ENCODE data around the gene HCN4. TPM values are rescaled to one million over a fixed set of nuclear protein-coding genes. Genes with fewer than 3 reads are reported as not detected.

HCN4 gene
- total RNA-seq, 1 donor from 2014 or later: not detected

GRCh38 chr15:73366766-73367623 is 1.8 kb downstream of the HCN4 start:
- H3K4me1 Mint-ChIP-seq (ENCODE audit: unreplicated experiment): peaks cover 4% of the 10 kb centered on the region
- no peaks in the 10 kb centered on the region for H3K36me3 Mint-ChIP-seq (ENCODE audit: unreplicated experiment)
- H3K27ac Mint-ChIP-seq (ENCODE audit: unreplicated experiment): no peak overlapping the region

GRCh38 chr15:73364070-73364469 is 4.7 kb downstream of the HCN4 start:
- Mint-ChIP-seq H3K27ac (ENCODE audit: unreplicated experiment) (no peak overlapping the region), H3K9me3 (ENCODE audit: unreplicated experiment) (no peaks in the 10 kb centered on the region), H3K36me3 (ENCODE audit: unreplicated experiment) (no peaks in the 10 kb centered on the region), H3K4me3 (ENCODE audit: unreplicated experiment) (no peak overlapping the region), H3K27me3 (ENCODE audit: unreplicated experiment) (peaks cover 57% of the 10 kb centered on the region), H3K4me1 (ENCODE audit: unreplicated experiment) (peaks cover 3% of the 10 kb centered on the region)
- no peak for DNase-seq (ENCODE audit: extremely low spot score, unreplicated experiment)
- TF ChIP-seq CTCF (IDR thresholded peaks at IDR 0.05): no peak

More at GRCh38 chr15:73366766-73367623, 1.8 kb downstream of the HCN4 start:
- DNase-seq (ENCODE audit: extremely low spot score, unreplicated experiment): no peak
- Mint-ChIP-seq H3K27me3 (ENCODE audit: unreplicated experiment) (peaks cover 67% of the 10 kb centered on the region), H3K4me3 (ENCODE audit: unreplicated experiment) (peak overlapping the region; percentile 40), H3K9me3 (ENCODE audit: unreplicated experiment) (no peaks in the 10 kb centered on the region)
- no peak for TF ChIP-seq CTCF (IDR thresholded peaks at IDR 0.05)

GRCh38 chr15:73362900-73363299 is 5.9 kb downstream of the HCN4 start:
- H3K36me3 Mint-ChIP-seq (ENCODE audit: unreplicated experiment): no peaks in the 10 kb centered on the region
- no peak overlapping the region for H3K27ac Mint-ChIP-seq (ENCODE audit: unreplicated experiment)
- DNase-seq (ENCODE audit: extremely low spot score, unreplicated experiment): no peak
- peaks cover 56% of the 10 kb centered on the region for H3K27me3 Mint-ChIP-seq (ENCODE audit: unreplicated experiment)
- TF ChIP-seq CTCF (IDR thresholded peaks at IDR 0.05): no peak
- H3K9me3 Mint-ChIP-seq (ENCODE audit: unreplicated experiment): no peaks in the 10 kb centered on the region
- H3K4me3 Mint-ChIP-seq (ENCODE audit: unreplicated experiment): no peak overlapping the region
- H3K4me1 Mint-ChIP-seq (ENCODE audit: unreplicated experiment): peaks cover 2% of the 10 kb centered on the region

DNA sequence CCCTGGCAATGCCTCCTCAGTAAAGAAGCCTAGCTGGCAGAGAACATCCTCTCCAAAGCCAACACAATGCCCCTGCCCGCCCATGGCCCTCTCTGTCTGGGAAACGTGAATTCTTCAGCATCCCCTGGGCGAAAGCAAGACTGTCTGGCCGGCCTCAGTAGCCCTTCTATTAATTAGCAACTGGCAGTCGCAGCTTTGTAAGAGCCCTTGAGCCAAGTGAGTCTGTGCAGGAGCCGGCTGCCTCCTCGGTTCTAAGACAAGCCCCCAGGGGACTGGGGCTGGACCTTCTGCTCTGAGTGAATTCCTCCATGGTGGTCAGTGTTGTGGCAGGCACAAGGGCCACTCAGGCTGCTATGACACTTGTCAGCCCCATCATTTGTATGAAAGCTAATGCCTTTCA is 7.4 kb downstream of the HCN4 start:
- no peak for DNase-seq (ENCODE audit: extremely low spot score, unreplicated experiment)
- Mint-ChIP-seq H3K27ac (ENCODE audit: unreplicated experiment) (no peak overlapping the region), H3K36me3 (ENCODE audit: unreplicated experiment) (no peaks in the 10 kb centered on the region), H3K4me3 (ENCODE audit: unreplicated experiment) (no peak overlapping the region), H3K9me3 (ENCODE audit: unreplicated experiment) (no peaks in the 10 kb centered on the region), H3K4me1 (ENCODE audit: unreplicated experiment) (no peaks in the 10 kb centered on the region), H3K27me3 (ENCODE audit: unreplicated experiment) (peaks cover 58% of the 10 kb centered on the region)
- no peak for TF ChIP-seq CTCF (IDR thresholded peaks at IDR 0.05)

- Mint-ChIP-seq H3K27ac (ENCODE audit: unreplicated experiment) (no peak overlapping the region), H3K4me3 (ENCODE audit: unreplicated experiment) (no peak overlapping the region), H3K36me3 (ENCODE audit: unreplicated experiment) (no peaks in the 10 kb centered on the region), H3K9me3 (ENCODE audit: unreplicated experiment) (no peaks in the 10 kb centered on the region), H3K4me1 (ENCODE audit: unreplicated experiment) (no peaks in the 10 kb centered on the region), H3K27me3 (ENCODE audit: unreplicated experiment) (peaks cover 49% of the 10 kb centered on the region)
- DNase-seq (ENCODE audit: extremely low spot score, unreplicated experiment): no peak
- no peak for TF ChIP-seq CTCF (IDR thresholded peaks at IDR 0.05)
These were observed 9.1 kb downstream of the HCN4 start for GRCh38 chr15:73359651-73360050.
